ENCODE measurements around the gene ULK4.

- TF ChIP-seq CTCF (conservative IDR thresholded peaks at IDR 0.05; ENCODE audit: low read length) (no peak), EZH2phosphoT487 (IDR thresholded peaks at IDR 0.05; ENCODE audit: borderline replicate concordance) (no peak)
Observed at GRCh38 chr3:41315126-41315525, 646.8 kb downstream of the ULK4 start.
